ENCODE results near the gene MRPS9. TPM values are rescaled to one million over a fixed set of nuclear protein-coding genes. Genes with fewer than 3 reads are reported as not detected.

Gene MRPS9
- total RNA-seq, 1 donor from 2014 or later: 16.8 TPM

- no peak for DNase-seq (ENCODE audit: low spot score)
- Mint-ChIP-seq H3K27me3 (ENCODE audit: low read depth) (peaks cover 9% of the 10 kb centered on the region), H3K4me1 (ENCODE audit: low read depth) (peaks cover 8% of the 10 kb centered on the region), H3K9me3 (ENCODE audit: low read depth) (no peaks in the 10 kb centered on the region), H3K36me3 (ENCODE audit: low read depth) (no peaks in the 10 kb centered on the region), H3K27ac (ENCODE audit: unreplicated experiment) (no peak overlapping the region), H3K4me3 (ENCODE audit: unreplicated experiment) (peak overlapping the region; percentile 65)
- no peak for TF ChIP-seq CTCF (IDR thresholded peaks at IDR 0.05)
These were observed 106.5 kb downstream of the MRPS9 start for GRCh38 chr2:105144152-105144940.

GRCh38 chr2:105144941-105145300 lies 107.1 kb downstream of the MRPS9 start:
- Mint-ChIP-seq H3K27ac (ENCODE audit: unreplicated experiment) (no peak overlapping the region), H3K9me3 (ENCODE audit: low read depth) (no peaks in the 10 kb centered on the region)
- no peak for DNase-seq (ENCODE audit: low spot score)

GRCh38 chr2:105149272-105149671 lies 111.4 kb downstream of the MRPS9 start:
- Mint-ChIP-seq H3K36me3 (ENCODE audit: low read depth) (no peaks in the 10 kb centered on the region), H3K4me1 (ENCODE audit: low read depth) (peaks cover 5% of the 10 kb centered on the region), H3K27ac (ENCODE audit: unreplicated experiment) (no peak overlapping the region), H3K27me3 (ENCODE audit: low read depth) (peaks cover 14% of the 10 kb centered on the region), H3K4me3 (ENCODE audit: unreplicated experiment) (no peak overlapping the region), H3K9me3 (ENCODE audit: low read depth) (no peaks in the 10 kb centered on the region)
- no peak for DNase-seq (ENCODE audit: low spot score)
- TF ChIP-seq CTCF (IDR thresholded peaks at IDR 0.05): no peak

More at GRCh38 chr2:105144941-105145300, 107.1 kb downstream of the MRPS9 start:
- Mint-ChIP-seq H3K36me3 (ENCODE audit: low read depth) (no peaks in the 10 kb centered on the region), H3K27me3 (ENCODE audit: low read depth) (peaks cover 9% of the 10 kb centered on the region), H3K4me1 (ENCODE audit: low read depth) (peaks cover 8% of the 10 kb centered on the region), H3K4me3 (ENCODE audit: unreplicated experiment) (peak overlapping the region; percentile 65)
- no peak for TF ChIP-seq CTCF (IDR thresholded peaks at IDR 0.05)

Other genes with a start within 250 kb of the MRPS9 start
- 7.2 to 55.0 TPM (median 7.7 TPM) in 3 replicates for gene POU3F3, start 184.0 kb upstream of the MRPS9 start, total RNA-seq
- not detected in 3 replicates for gene GPR45, start 203.7 kb downstream of the MRPS9 start, total RNA-seq

Data from chondrocyte (in vitro differentiated cells).